Choroid plexus epithelial cell (primary cell): Measurements from ENCODE around the gene IRF9.
"Not testable (repeated sequence)": the region's sequence is repeated elsewhere in the genome, so short reads cannot be mapped to it uniquely, and the experiment has no call there.

Experiments used
- DNase-seq: peaks from one replicate; pipeline ENCODE4 v3.0.0-alpha.2; 2010; ENCODE audit warnings: low read depth
- H3K4me3 ChIP-seq: 2 replicates; pipeline ENCODE4 v1.5.1; 2011; ENCODE audit warnings: low read depth, mild to moderate bottlenecking, control low read depth, low read length, moderate library complexity
- TF ChIP-seq, protein P1 (sequence below): conservative IDR thresholded peaks from 2 replicates; pipeline ENCODE4 v1.5.1; 2011; ENCODE audit warnings: low read depth, mild to moderate bottlenecking, control low read depth, inconsistent platforms, low read length, moderate library complexity

IRF9 gene

DNA sequence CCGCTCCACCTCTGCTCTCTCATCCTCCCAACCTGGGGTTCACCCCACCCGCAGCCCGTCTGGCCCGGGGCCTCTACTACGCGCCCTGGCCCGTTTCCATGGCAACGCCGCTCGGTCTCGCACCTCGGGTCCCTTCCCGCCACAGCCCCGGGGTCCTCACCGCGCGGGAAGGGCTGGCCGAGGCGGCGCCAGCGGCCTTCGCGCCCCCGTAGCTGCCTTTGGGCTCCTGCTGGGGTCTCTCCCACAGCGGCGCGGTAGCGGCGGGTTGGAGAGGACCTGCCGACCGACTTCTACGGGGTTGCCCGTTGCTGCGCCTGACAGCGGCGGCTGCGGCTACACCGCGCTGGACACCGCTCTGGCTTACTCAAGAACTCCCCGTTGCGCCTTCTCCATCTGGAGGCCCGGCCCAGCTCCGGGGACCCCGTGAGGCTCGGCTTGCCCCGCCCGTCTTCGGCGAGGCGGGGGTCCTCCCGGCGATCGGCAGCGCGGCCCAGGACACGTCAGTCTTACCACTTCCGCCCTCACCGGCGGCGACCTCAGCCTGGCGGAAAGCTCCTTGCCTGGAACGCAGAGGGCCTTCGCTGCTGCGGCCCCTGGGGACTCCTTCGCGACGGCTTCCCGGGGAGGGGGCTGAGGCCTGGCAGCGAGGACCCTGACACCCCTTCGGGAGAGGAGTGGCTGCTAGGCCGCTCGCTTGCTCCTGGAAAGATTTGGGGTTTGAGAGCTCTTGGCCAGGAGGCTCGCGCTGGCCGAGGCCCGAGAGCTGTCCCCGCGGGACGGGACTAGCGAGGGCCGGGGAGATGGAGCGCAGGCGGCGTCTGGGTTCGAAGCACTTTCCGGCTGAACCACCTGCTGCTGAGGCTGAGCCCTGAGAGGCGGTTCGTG is 34.4 kb downstream of the IRF9 start, which contains the start of gene TM9SF1:
Gene TM9SF1 (minus strand): TSS at position 256 of the 885 bp plus-strand sequence. CDS start 422 bp downstream, outside the sequence.
- peak within 1 kb of the TSS; percentile 96 for H3K4me3 ChIP-seq
- TF ChIP-seq, protein P1, sequence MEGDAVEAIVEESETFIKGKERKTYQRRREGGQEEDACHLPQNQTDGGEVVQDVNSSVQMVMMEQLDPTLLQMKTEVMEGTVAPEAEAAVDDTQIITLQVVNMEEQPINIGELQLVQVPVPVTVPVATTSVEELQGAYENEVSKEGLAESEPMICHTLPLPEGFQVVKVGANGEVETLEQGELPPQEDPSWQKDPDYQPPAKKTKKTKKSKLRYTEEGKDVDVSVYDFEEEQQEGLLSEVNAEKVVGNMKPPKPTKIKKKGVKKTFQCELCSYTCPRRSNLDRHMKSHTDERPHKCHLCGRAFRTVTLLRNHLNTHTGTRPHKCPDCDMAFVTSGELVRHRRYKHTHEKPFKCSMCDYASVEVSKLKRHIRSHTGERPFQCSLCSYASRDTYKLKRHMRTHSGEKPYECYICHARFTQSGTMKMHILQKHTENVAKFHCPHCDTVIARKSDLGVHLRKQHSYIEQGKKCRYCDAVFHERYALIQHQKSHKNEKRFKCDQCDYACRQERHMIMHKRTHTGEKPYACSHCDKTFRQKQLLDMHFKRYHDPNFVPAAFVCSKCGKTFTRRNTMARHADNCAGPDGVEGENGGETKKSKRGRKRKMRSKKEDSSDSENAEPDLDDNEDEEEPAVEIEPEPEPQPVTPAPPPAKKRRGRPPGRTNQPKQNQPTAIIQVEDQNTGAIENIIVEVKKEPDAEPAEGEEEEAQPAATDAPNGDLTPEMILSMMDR, result no peak
- DNase-seq, result peak; percentile 92

DNA sequence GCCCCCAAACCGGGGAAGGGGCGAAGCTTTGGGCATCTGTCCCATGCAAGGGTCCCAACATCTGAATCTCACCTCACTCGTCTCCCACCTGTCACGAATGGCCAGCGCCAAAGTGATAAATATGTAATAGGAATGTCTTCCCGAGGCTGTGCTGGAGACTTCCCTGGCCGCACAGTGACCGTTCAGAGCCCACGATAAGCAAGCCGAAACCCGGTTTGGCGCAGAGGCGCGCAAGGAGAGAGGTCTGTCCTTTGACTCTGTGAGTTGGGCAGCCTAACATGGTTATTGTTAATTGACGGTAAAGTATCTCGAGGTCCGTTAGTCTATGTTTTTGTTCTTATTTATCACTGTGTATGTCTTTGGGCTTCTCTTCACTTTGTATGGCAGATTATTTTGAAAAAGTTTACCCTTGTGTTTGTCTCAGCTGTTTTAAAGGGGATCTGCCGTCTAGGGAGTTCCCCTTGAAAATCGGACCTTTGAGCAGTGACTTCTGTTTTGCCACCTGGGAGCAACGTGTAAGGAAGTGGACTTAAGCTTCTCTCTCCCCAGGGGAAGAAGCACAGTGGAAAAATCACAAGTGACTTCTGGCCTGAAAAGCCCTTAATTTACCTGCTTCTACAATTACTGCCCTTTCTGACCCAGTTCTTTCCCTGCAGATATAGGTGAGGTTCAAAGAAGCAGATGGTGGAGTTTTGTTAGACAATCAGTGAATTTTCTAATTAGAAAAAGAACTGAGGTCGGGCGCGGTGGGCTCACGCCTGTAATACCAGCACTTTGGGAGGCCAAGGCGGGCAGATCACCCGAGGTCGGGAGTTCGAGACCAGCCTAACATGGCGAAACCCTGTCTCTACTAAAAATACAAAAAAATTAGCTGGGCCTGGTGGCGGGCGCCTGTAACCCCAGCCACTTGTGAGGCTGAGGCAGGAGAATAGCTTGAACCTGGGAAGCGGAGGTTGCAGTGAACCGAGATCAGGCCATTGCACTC is 35.3 kb downstream of the IRF9 start:
- DNase-seq, result peak; percentile 35
- TF ChIP-seq, protein P1, result no peak
- peak overlapping the region; percentile 96 for H3K4me3 ChIP-seq

DNA sequence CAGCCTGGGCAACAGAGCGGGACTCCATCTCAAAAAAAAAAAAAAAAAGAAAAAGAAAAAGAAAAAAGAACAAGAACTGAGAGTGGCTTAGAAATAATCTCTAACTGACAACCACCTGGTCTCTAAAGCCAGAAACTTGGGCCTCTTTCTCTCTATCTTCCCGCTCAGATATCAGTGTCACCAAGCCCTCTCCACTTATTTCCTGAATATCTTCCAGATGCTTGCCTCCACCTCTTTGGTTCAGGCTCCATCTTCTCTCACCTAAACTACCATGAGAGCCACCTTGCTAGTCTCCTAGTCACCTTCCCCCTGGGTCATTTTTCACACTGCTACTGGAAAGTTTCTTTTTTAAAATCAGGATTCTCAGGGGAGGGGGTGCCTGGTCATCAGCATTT is 36.0 kb downstream of the IRF9 start:
- H3K4me3 ChIP-seq, result no peak overlapping the region
- TF ChIP-seq, protein P1, result no peak
- DNase-seq, result no peak

DNA sequence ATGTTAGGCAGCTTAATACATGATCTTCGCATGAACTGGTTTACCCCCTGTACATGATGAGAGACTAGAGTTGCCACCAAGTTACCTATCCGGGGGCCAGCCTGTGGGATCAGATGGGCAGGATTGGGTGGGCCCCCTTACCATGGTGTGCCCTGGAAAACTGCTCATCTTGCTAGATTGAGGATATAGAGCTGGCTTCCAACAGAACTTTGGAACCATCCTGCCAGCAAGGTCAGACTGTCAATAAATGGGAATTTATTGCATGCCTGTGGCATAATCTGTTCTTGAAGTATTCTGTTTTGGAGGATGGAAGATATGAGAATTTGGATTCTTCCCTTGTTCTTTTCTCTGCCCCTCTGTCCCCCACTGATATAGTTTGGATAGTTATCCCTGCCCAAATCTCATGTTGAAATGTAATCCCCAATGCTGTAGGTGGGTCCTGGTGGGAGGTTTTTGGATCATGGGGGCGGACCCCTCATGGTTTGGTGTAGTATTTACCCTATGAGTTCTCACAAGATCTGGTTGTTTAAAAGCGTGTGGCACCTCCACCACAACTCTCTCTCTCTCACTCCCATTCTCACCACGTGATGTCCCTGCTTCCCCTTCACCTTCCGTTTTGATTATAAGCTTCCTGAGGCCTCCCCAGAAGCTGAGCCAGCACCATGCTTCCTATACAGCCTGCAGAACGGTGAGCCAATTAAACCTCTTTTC is 37.9 kb downstream of the IRF9 start:
- no peak for DNase-seq
- TF ChIP-seq, protein P1, result no peak
- H3K4me3 ChIP-seq, result no peak overlapping the region

DNA sequence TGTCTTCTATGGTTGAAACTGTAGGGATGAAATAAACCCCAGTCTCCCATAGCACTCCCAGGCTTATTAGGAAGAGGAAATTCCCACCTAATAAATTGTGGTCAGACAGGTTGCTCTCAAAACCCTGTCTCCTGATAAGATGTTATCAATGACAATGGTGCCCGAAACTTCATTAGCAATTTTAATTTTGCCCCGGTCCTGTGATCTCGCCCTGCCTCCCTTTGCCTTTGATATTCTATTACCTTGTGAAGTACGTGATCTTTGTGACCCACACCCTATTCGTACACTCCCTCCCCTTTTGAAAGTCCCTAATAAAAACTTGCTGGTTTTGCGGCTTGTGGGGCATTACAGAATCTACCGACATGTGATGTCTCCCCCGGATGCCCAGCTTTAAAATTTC is 41.5 kb downstream of the IRF9 start:
- not testable (repeated sequence) for DNase-seq

DNA sequence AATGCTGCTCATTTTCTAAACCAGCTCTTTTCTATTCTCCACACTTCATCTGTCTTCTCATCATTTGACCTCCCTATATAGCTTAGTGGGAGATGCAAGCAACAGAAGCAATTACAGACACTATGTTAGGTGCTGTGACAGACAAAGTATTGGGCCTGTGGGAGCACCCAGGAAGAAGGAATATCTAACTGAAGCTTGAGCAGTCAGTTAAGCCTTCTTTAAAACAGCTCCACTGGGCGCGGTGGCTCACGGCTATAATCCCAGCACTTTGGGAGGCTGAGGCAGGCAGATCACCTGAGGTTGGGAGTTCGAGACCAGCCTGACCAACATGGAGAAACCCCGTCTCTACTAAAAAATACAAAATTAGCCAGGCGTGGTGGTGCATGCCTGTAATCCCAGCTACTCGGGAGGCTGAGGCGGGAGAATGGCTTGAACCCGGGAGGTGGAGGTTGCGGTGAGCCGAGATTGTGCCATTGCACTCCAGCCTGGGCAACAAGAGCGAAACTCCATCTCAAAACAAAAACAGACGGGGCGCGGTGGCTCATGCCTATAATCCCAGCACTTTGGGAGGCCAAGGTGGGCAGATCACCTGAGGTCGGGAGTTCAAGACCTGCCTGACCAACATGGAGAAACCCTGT is 42.3 kb downstream of the IRF9 start:
- H3K4me3 ChIP-seq, DNase-seq: not testable (repeated sequence)

More for the DNA sequence above, 41.5 kb downstream of the IRF9 start:
- not testable (repeated sequence) for H3K4me3 ChIP-seq
